ENCODE data around the gene PISD.

PISD gene

GRCh38 chr22:31652911-31653684, 8.9 kb downstream of the PISD start:
- DNase-seq (ENCODE audit: low spot score) = no peak

GRCh38 chr22:31652088-31652487, 9.9 kb downstream of the PISD start:
- no peak for DNase-seq (ENCODE audit: low spot score)

- DNase-seq (ENCODE audit: low spot score) = no peak
Measured at GRCh38 chr22:31651664-31652063, 10.4 kb downstream of the PISD start.

GRCh38 chr22:31650391-31650790, 11.6 kb downstream of the PISD start:
- peak; percentile 41 for DNase-seq (ENCODE audit: low spot score)

- DNase-seq (ENCODE audit: low spot score) = no peak
Measured at GRCh38 chr22:31647523-31648320, 14.3 kb downstream of the PISD start.

- DNase-seq (ENCODE audit: low spot score) = no peak
Measured at GRCh38 chr22:31647066-31647465, 14.9 kb downstream of the PISD start.

GRCh38 chr22:31646186-31647019, 15.6 kb downstream of the PISD start:
- DNase-seq (ENCODE audit: low spot score) = no peak

GRCh38 chr22:31639436-31640039, 22.5 kb downstream of the PISD start:
- DNase-seq (ENCODE audit: low spot score) = peak; percentile 43

GRCh38 chr22:31637891-31638618, 24.0 kb downstream of the PISD start:
- peak; percentile 68 for DNase-seq (ENCODE audit: low spot score)

- peak; percentile 84 for DNase-seq (ENCODE audit: low spot score)
Measured at GRCh38 chr22:31637447-31637890, 24.5 kb downstream of the PISD start.

GRCh38 chr22:31635638-31636306, 26.2 kb downstream of the PISD start:
- DNase-seq (ENCODE audit: low spot score) = no peak

- DNase-seq (ENCODE audit: low spot score) = no peak
Measured at GRCh38 chr22:31631436-31631835, 30.6 kb downstream of the PISD start.

GRCh38 chr22:31630331-31631329, 31.4 kb downstream of the PISD start:
- peak; percentile 97 for DNase-seq (ENCODE audit: low spot score)

GRCh38 chr22:31629741-31630184, 32.3 kb downstream of the PISD start:
- DNase-seq (ENCODE audit: low spot score) = no peak

- DNase-seq (ENCODE audit: low spot score) = no peak
Measured at GRCh38 chr22:31628969-31629708, 32.9 kb downstream of the PISD start.

GRCh38 chr22:31628362-31628761, 33.7 kb downstream of the PISD start:
- no peak for DNase-seq (ENCODE audit: low spot score)

GRCh38 chr22:31627223-31627731, 34.7 kb downstream of the PISD start:
- DNase-seq (ENCODE audit: low spot score) = no peak

GRCh38 chr22:31626427-31627150, 35.4 kb downstream of the PISD start:
- no peak for DNase-seq (ENCODE audit: low spot score)
